T-helper 2 cell treated with Interferon-gamma antibody and Interleukin-4, amounts not matched to agents 5 μg/mL and 100 μg/mL, for 36 hours (primary cell): ENCODE measurements around the gene SLC35F5.

Experiments used
- DNase-seq: peaks from one replicate; pipeline ENCODE4 v3.0.0; 2021; ENCODE audit warnings: low spot score
- H3K27ac Mint-ChIP-seq: one replicate; pipeline ENCODE4 v1.8.0; 2021; ENCODE audit warnings: mild to moderate bottlenecking, mixed read lengths
- H3K27me3 Mint-ChIP-seq: one replicate; pipeline ENCODE4 v1.8.0; 2021; ENCODE audit warnings: low read depth, mixed read lengths
- H3K36me3 Mint-ChIP-seq: one replicate; pipeline ENCODE4 v1.8.0; 2021; ENCODE audit warnings: low read depth, mixed read lengths
- H3K4me1 Mint-ChIP-seq: one replicate; pipeline ENCODE4 v1.8.0; 2021; ENCODE audit warnings: low read depth, mixed read lengths
- H3K4me3 Mint-ChIP-seq: one replicate; pipeline ENCODE4 v1.8.0; 2022; ENCODE audit warnings: mild to moderate bottlenecking, moderate library complexity, mixed read lengths
- H3K9me3 Mint-ChIP-seq: one replicate; pipeline ENCODE4 v1.8.0; 2021; ENCODE audit warnings: mixed read lengths

SLC35F5 gene

DNA sequence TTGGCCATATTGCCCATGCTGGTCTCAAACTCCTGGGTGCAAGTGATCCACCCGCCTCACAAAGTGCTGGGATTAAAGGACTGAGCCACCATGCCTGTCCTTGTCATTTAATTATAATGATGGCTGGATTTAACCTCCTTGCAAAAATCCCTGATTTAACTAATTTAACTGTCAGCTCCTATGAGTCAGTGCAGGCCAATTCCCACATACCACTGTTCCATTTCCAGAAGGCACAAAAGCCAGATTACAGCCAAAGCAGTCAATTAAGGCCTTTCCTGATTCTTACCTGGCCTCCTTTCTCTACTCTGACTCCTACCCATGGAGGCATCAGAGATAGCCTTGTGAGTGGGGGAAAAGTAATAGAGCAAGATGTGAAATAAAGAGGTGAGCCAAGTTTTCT, 12.3 kb upstream of the SLC35F5 start:
- Mint-ChIP-seq H3K9me3 (peaks cover 5% of the 10 kb centered on the region), H3K27ac (no peak overlapping the region), H3K4me3 (no peak overlapping the region), H3K27me3 (no peaks in the 10 kb centered on the region), H3K36me3 (no peaks in the 10 kb centered on the region), H3K4me1 (no peaks in the 10 kb centered on the region)
- DNase-seq, result no peak

GRCh38 chr2:113767811-113768460, 11.5 kb upstream of the SLC35F5 start:
- no peak overlapping the region for H3K27ac Mint-ChIP-seq
- H3K4me3 Mint-ChIP-seq, result no peak overlapping the region
- no peaks in the 10 kb centered on the region for H3K27me3 Mint-ChIP-seq
- no peak for DNase-seq
- H3K9me3 Mint-ChIP-seq, result peaks cover 5% of the 10 kb centered on the region
- no peaks in the 10 kb centered on the region for H3K36me3 Mint-ChIP-seq
- no peaks in the 10 kb centered on the region for H3K4me1 Mint-ChIP-seq

- no peaks in the 10 kb centered on the region for H3K36me3 Mint-ChIP-seq
- no peak overlapping the region for H3K4me3 Mint-ChIP-seq
- DNase-seq, result no peak
- no peaks in the 10 kb centered on the region for H3K4me1 Mint-ChIP-seq
- H3K9me3 Mint-ChIP-seq, result peaks cover 5% of the 10 kb centered on the region
- H3K27ac Mint-ChIP-seq, result no peak overlapping the region
- no peaks in the 10 kb centered on the region for H3K27me3 Mint-ChIP-seq
Observed at GRCh38 chr2:113765276-113765675, 8.8 kb upstream of the SLC35F5 start.

DNA sequence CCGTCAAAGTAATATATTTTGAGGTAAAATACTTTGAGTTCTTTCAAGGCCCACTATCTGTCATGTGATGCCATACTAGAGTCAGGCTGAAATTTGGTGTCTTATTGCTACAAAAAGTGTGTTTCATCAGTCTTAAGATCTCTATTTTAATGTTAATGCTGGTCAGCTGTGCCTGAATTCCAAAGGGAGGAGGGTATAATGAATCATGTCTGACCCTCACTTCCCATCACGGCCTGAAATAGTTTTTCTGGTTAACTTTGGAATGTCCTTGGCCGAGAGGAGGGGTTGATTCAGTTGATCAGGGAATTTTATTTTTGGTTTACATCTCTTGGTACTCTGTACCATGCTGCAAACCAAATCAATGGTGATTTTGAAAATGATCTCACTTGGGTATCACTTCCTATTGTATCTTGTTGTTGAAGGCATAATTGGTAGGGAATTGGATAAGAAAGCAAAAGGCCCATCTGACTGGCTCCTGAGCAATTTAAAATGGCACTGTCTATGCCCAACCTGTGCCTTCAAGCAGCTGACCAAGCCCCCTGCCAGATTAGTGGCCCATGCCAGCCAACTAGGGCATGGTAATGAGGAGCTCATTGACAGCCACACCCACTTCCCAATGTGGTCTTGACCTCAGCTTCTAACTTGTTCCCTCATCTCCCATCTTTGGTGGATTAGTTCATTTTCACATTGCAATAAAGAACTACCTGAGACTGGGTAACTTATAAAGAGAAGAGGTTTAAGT, 6.1 kb upstream of the SLC35F5 start:
- H3K27ac Mint-ChIP-seq, result no peak overlapping the region
- H3K4me1 Mint-ChIP-seq, result peaks cover 2% of the 10 kb centered on the region
- H3K27me3 Mint-ChIP-seq, result no peaks in the 10 kb centered on the region
- no peaks in the 10 kb centered on the region for H3K36me3 Mint-ChIP-seq
- no peak for DNase-seq
- H3K9me3 Mint-ChIP-seq, result peaks cover 5% of the 10 kb centered on the region
- no peak overlapping the region for H3K4me3 Mint-ChIP-seq

DNA sequence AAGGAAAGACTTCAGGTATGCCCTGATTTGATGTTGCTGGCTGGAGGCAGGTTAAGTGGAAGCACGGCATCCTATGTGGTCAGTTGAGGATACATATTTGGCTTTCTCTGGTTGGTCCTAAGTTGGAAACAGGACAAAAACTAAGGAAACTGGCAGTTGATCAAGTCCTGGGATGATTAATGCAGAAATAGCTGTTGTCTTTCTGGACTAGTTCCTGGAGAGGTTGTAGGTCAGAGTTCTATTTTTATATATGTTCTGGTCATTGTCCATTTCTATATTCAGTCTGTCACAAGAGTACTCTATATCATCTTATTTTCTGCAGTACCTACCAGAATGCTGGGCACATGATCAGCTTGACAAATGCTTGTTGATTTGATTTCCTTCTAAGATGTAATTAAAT, 4.0 kb upstream of the SLC35F5 start:
- H3K4me1 Mint-ChIP-seq, result peaks cover 5% of the 10 kb centered on the region
- peaks cover 5% of the 10 kb centered on the region for H3K9me3 Mint-ChIP-seq
- DNase-seq, result no peak
- no peak overlapping the region for H3K4me3 Mint-ChIP-seq
- no peak overlapping the region for H3K27ac Mint-ChIP-seq
- H3K36me3 Mint-ChIP-seq, result no peaks in the 10 kb centered on the region
- H3K27me3 Mint-ChIP-seq, result no peaks in the 10 kb centered on the region

DNA sequence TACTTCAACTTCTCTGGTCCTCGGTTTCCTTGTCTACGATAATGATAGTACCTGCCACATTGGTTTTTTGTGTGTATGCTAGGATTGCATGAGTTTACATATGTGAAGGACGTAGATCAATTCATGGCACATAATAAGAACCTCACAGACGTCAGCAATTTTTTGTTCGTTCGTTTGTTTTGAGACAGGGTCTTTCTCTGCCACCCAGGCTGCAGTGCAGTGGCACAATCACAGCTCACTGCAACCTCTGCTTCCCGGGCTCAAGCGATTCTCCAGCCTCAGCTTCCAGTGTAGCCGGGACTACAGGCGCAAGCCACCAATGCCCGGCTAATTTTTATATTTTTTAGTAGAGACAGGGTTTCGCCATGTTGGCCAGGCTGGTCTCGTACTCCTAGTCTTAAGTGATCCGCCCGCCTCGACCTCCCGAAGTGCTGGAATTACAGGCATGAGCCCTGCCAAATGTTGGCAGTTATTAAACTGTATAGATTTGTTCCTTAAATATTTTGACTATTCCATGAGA, 756 bp upstream of the SLC35F5 start:
- Mint-ChIP-seq H3K36me3 (peaks cover 4% of the 10 kb centered on the region), H3K27ac (peak overlapping the region; percentile 99), H3K4me3 (peak overlapping the region; percentile 92), H3K9me3 (no peaks in the 10 kb centered on the region), H3K27me3 (no peaks in the 10 kb centered on the region), H3K4me1 (peaks cover 20% of the 10 kb centered on the region)
- no peak for DNase-seq

DNA sequence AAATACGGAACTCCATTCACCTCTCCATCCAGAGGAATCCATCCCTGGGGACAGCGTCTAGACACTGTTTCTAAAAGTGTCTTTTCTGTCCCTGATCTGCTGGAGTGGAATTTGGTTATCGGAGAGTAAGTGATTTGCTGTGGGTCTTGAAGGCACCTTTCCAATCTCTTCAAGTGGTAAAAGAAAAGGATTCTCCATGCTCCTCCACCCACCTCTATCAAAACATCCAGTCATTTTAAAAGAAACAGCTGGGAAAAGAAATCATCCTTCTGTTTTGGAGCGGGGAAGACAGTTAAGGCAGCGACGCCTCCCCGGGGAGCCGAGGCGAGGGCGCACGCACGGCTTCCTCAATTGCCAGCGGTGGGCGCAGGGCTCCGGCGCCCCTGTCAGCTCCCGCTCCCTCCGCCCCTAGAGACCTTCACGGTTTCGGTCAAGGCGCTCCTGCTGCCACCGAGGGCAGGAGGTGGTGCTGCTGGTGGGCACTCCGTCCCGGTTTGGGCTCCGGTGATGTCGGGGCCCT, 547 bp downstream of the SLC35F5 start:
- Mint-ChIP-seq H3K27ac (peak overlapping the region; percentile 99), H3K36me3 (peaks cover 11% of the 10 kb centered on the region)
- no peak for DNase-seq

DNA sequence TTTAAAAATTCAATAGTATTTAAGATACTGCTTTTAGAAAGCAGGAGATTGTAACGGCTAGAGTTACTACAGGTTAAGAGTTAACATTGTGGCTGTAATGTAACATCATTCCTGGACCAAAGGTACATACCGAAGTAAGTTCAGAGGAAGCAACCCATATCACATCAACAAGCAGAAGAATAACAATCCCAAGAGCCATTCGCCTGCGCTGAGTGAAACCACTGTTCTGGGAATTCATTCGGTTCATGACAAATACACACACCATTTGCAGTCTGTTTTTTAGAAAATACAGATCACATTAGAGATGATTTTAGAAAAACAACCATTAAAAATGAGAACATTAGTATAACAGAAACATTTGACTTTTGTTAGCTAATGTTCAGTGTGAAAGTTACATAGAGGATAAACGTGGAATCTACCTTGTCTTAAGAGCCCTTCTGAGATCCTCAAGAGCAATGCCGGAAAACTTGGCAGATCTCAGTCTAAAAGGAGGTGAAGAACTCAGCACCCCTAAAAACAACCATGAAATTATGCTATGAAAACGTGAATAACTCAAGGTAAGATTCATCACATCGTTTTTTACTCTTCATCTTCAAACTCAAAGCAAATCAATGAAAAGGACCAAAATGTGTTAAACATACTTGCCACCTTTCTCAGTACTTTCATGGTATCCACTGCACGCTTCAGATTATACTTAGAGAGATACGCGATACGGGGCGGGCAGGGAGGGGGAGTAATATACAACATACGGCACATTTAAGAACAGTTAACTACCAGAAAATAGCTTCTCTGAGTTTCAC, 1.2 kb downstream of the SLC35F5 start:
- H3K4me1 Mint-ChIP-seq, result peaks cover 23% of the 10 kb centered on the region
- H3K4me3 Mint-ChIP-seq, result peak overlapping the region; percentile 92
- no peaks in the 10 kb centered on the region for H3K27me3 Mint-ChIP-seq
- DNase-seq, result no peak
- no peaks in the 10 kb centered on the region for H3K9me3 Mint-ChIP-seq
- peaks cover 17% of the 10 kb centered on the region for H3K36me3 Mint-ChIP-seq
- peak overlapping the region; percentile 99 for H3K27ac Mint-ChIP-seq

More for the DNA sequence above, 547 bp downstream of the SLC35F5 start:
- H3K4me1 Mint-ChIP-seq, result peaks cover 20% of the 10 kb centered on the region
- H3K4me3 Mint-ChIP-seq, result peak overlapping the region; percentile 92
- H3K27me3 Mint-ChIP-seq, result no peaks in the 10 kb centered on the region
- H3K9me3 Mint-ChIP-seq, result no peaks in the 10 kb centered on the region

DNA sequence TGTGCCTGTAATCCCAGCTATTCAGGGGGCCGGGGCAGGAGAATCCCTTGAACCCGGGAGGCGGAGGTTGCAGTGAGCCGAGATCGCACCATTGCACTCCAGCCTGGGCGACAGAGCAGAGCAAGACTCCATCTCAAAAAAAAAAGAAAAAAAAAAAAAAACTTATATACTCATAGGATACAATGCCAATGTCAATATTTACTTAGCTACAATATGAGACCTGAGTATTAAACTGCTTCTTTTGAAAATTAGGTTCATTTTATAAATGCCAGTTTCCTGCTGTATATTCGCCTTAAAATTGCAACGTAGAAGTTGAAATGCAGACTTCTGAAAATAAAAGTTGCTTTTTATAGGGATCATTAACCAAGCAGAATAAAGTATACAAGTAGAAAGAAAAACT, 2.3 kb downstream of the SLC35F5 start:
- H3K4me1 Mint-ChIP-seq, result peaks cover 24% of the 10 kb centered on the region
- H3K27ac Mint-ChIP-seq, result no peak overlapping the region
- H3K4me3 Mint-ChIP-seq, result no peak overlapping the region
- no peaks in the 10 kb centered on the region for H3K9me3 Mint-ChIP-seq
- no peaks in the 10 kb centered on the region for H3K27me3 Mint-ChIP-seq
- H3K36me3 Mint-ChIP-seq, result peaks cover 19% of the 10 kb centered on the region
- DNase-seq, result no peak

GRCh38 chr2:113750385-113750784, 6.1 kb downstream of the SLC35F5 start:
- Mint-ChIP-seq H3K9me3 (no peaks in the 10 kb centered on the region), H3K27ac (no peak overlapping the region), H3K27me3 (no peaks in the 10 kb centered on the region), H3K4me1 (peaks cover 19% of the 10 kb centered on the region), H3K36me3 (peaks cover 33% of the 10 kb centered on the region), H3K4me3 (no peak overlapping the region)
- no peak for DNase-seq

DNA sequence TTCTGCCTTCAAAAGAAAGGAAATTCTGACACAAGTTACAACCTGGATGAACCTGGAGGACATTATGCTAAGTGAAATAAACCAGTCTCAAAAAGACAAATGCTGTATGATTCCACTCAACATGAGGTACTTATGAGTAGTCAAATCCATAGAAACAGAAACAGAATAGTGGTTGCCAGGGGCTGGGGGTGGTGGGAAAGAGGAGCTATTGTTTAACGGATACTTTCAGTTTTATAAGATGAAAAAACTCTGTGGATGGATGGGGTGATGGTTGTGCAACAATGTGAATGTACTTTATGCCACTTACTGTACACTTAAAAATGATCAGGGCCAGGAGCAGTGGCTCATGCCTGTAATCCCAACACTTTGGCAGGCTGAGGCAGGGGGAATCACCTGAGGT, 15.4 kb downstream of the SLC35F5 start:
- no peaks in the 10 kb centered on the region for H3K9me3 Mint-ChIP-seq
- no peak for DNase-seq
- no peak overlapping the region for H3K27ac Mint-ChIP-seq
- H3K4me1 Mint-ChIP-seq, result no peaks in the 10 kb centered on the region
- no peak overlapping the region for H3K4me3 Mint-ChIP-seq
- peaks cover 38% of the 10 kb centered on the region for H3K36me3 Mint-ChIP-seq
- no peaks in the 10 kb centered on the region for H3K27me3 Mint-ChIP-seq

DNA sequence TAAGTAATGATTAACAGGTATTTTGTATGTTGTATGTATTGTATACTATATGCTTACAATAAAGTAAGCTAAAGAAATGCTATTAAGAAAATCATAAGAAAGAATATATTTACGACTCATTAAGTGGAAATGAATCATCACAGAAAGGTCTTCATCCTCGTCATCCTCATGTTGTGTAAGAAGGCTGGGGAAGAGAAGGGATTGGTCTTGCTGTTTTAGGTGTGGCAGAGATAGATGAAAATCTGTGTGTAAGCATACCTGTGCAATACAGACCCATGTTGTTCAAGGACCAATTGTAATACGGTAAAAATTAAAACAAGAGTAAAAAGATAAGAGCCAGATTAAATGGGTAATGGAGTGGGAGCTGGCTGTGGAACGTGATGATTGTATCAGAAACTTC, 16.6 kb downstream of the SLC35F5 start:
- H3K4me1 Mint-ChIP-seq, result no peaks in the 10 kb centered on the region
- no peaks in the 10 kb centered on the region for H3K27me3 Mint-ChIP-seq
- H3K36me3 Mint-ChIP-seq, result peaks cover 30% of the 10 kb centered on the region
- no peak overlapping the region for H3K4me3 Mint-ChIP-seq
- DNase-seq, result no peak
- H3K9me3 Mint-ChIP-seq, result no peaks in the 10 kb centered on the region
- H3K27ac Mint-ChIP-seq, result no peak overlapping the region

GRCh38 chr2:113734185-113734584, 22.3 kb downstream of the SLC35F5 start:
- Mint-ChIP-seq H3K9me3 (no peaks in the 10 kb centered on the region), H3K4me1 (peaks cover 5% of the 10 kb centered on the region), H3K36me3 (peaks cover 7% of the 10 kb centered on the region), H3K27me3 (no peaks in the 10 kb centered on the region), H3K4me3 (no peak overlapping the region), H3K27ac (peak overlapping the region; percentile 12)
- DNase-seq, result no peak

DNA sequence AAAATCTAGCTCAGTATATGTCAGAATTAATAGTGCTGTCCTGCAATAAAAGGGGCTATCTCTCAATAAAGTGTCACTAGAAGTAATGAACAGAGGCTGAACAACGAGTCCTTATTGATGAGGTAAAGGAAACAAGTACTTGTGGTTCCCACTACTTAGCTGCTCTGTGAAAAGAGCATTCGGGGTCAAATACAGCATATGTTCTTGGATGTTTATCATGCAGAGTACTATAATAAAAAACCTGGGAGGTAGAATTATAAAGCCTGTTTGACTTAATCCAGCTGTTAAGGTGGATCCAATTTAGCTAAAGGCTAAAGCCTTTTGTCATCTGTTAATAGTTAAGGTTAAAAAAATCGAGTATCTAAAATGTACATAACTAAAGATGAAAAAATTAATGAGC, 32.4 kb downstream of the SLC35F5 start:
- H3K9me3 Mint-ChIP-seq, result no peaks in the 10 kb centered on the region
- H3K4me1 Mint-ChIP-seq, result peaks cover 3% of the 10 kb centered on the region
- peaks cover 13% of the 10 kb centered on the region for H3K36me3 Mint-ChIP-seq
- DNase-seq, result no peak
- H3K4me3 Mint-ChIP-seq, result no peak overlapping the region
- no peak overlapping the region for H3K27ac Mint-ChIP-seq
- no peaks in the 10 kb centered on the region for H3K27me3 Mint-ChIP-seq
